OCI-LY1 (cell line): ENCODE data around the gene COX4I1.

ENCODE experiments used
- H2AFZ ChIP-seq: fragments of 200-600 bp; sonication (generic), shearing (Covaris generic); 2 replicates; pipeline ENCODE4 v1.6.0; 2014; ENCODE audit warnings: antibody characterized with exemption, mild to moderate bottlenecking, low read length
- H3F3A ChIP-seq: fragments of 200-600 bp; sonication (generic), shearing (Covaris generic); 2 replicates; pipeline ENCODE4 v1.6.0; 2014; ENCODE audit warnings: mild to moderate bottlenecking, antibody characterized with exemption, low read length, moderate library complexity; ENCODE audit not compliant: insufficient read depth
- H3K27ac ChIP-seq: fragments of 200-600 bp; sonication (generic); 2 replicates; pipeline ENCODE4 v1.5.1; 2014; ENCODE audit warnings: low read length, mixed run types, mild to moderate bottlenecking, low read depth; ENCODE audit not compliant: poor library complexity, severe bottlenecking
- H3K27me3 ChIP-seq: fragments of 200-600 bp; sonication (generic); 2 replicates; pipeline ENCODE4 v1.6.0; 2014; ENCODE audit warnings: antibody characterized with exemption, mild to moderate bottlenecking, low read length, moderate library complexity; ENCODE audit not compliant: insufficient read depth
- H3K36me3 ChIP-seq: fragments of 200-600 bp; sonication (generic); 2 replicates; pipeline ENCODE4 v1.6.1; 2014; ENCODE audit warnings: mild to moderate bottlenecking, antibody characterized with exemption, low read length, moderate library complexity, mixed read lengths; ENCODE audit not compliant: insufficient read depth
- H3K4me1 ChIP-seq: fragments of 200-600 bp; sonication (generic); 2 replicates; pipeline ENCODE4 v1.5.1; 2014; ENCODE audit warnings: mild to moderate bottlenecking, low read length, moderate library complexity; ENCODE audit not compliant: insufficient read depth, severe bottlenecking
- H3K4me2 ChIP-seq: fragments of 200-600 bp; sonication (generic), shearing (Covaris generic); 2 replicates; pipeline ENCODE4 v1.6.1; 2014; ENCODE audit warnings: low read length
- H3K4me3 ChIP-seq: fragments of 200-600 bp; sonication (generic); 2 replicates; pipeline ENCODE4 v1.5.1; 2014; ENCODE audit warnings: low read length, low read depth, mild to moderate bottlenecking, mixed read lengths; ENCODE audit not compliant: poor library complexity, severe bottlenecking
- H3K79me2 ChIP-seq: fragments of 200-600 bp; shearing (Covaris generic); 2 replicates; pipeline ENCODE4 v1.6.1; 2016; ENCODE audit warnings: mixed run types, low read length, mixed read lengths; ENCODE audit not compliant: insufficient read depth
- H3K9ac ChIP-seq: fragments of 200-600 bp; sonication (generic), shearing (Covaris generic); 2 replicates; pipeline ENCODE4 v1.6.1; 2014; ENCODE audit warnings: mild to moderate bottlenecking, low read length, mixed read lengths
- H3K9me2 ChIP-seq: fragments of 200-600 bp; sonication (generic), shearing (Covaris generic); 2 replicates; pipeline ENCODE4 v1.6.1; 2014; ENCODE audit warnings: low read depth, mild to moderate bottlenecking, low read length, mixed read lengths
- H3K9me3 ChIP-seq: fragments of 200-600 bp; shearing (Covaris generic); 2 replicates; pipeline ENCODE4 v1.6.1; 2014; ENCODE audit warnings: low read length, mixed read lengths
- H4K20me1 ChIP-seq: fragments of 200-600 bp; sonication (generic), shearing (Covaris generic); 2 replicates; pipeline ENCODE4 v1.6.0; 2016; ENCODE audit warnings: mild to moderate bottlenecking, low read length; ENCODE audit not compliant: insufficient read depth
- CTCF ChIP-seq: fragments of 200-600 bp; sonication (generic), shearing (Covaris generic); IDR thresholded peaks from 2 replicates; pipeline ENCODE4 v1.5.1; 2017; ENCODE audit warnings: mild to moderate bottlenecking, antibody characterized with exemption, low read length, moderate library complexity, mixed read lengths
- EZH2 ChIP-seq: fragments of 200-600 bp; sonication (generic), shearing (Covaris generic); IDR thresholded peaks from 2 replicates; pipeline ENCODE4 v1.8.0; 2017; ENCODE audit warnings: borderline replicate concordance, mixed run types, mild to moderate bottlenecking, antibody characterized with exemption, low read length, moderate library complexity, mixed read lengths

The COX4I1 gene

GRCh38 chr16:85773044-85773443, 26.5 kb upstream of the COX4I1 start:
- H4K20me1 ChIP-seq = no peaks in the 10 kb centered on the region
- no peak overlapping the region for H3K4me3 ChIP-seq
- TF ChIP-seq EZH2 (no peak), CTCF (no peak)
- H3K9me3 ChIP-seq = no peaks in the 10 kb centered on the region
- no peaks in the 10 kb centered on the region for H3K27me3 ChIP-seq
- H3K9me2 ChIP-seq = no peaks in the 10 kb centered on the region
- H3K36me3 ChIP-seq = peaks cover 11% of the 10 kb centered on the region
- H3K27ac ChIP-seq = no peak overlapping the region
- no peak overlapping the region for H3K9ac ChIP-seq
- H3K79me2 ChIP-seq = no peaks in the 10 kb centered on the region
- no peaks in the 10 kb centered on the region for H3F3A ChIP-seq
- no peak overlapping the region for H3K4me2 ChIP-seq
- no peaks in the 10 kb centered on the region for H3K4me1 ChIP-seq
- no peak overlapping the region for H2AFZ ChIP-seq

- peaks cover 22% of the 10 kb centered on the region for H3K36me3 ChIP-seq
- no peaks in the 10 kb centered on the region for H4K20me1 ChIP-seq
- no peaks in the 10 kb centered on the region for H3F3A ChIP-seq
- H3K79me2 ChIP-seq = no peaks in the 10 kb centered on the region
- H3K27ac ChIP-seq = no peak overlapping the region
- H3K4me2 ChIP-seq = no peak overlapping the region
- no peaks in the 10 kb centered on the region for H3K9me2 ChIP-seq
- H3K9me3 ChIP-seq = no peaks in the 10 kb centered on the region
- TF ChIP-seq CTCF (no peak), EZH2 (no peak)
- no peak overlapping the region for H3K4me3 ChIP-seq
- H2AFZ ChIP-seq = no peak overlapping the region
- H3K4me1 ChIP-seq = no peaks in the 10 kb centered on the region
- H3K9ac ChIP-seq = no peak overlapping the region
- no peaks in the 10 kb centered on the region for H3K27me3 ChIP-seq
Observed at GRCh38 chr16:85774136-85774535, 25.4 kb upstream of the COX4I1 start.

- H3K36me3 ChIP-seq = peaks cover 29% of the 10 kb centered on the region
- H3K4me1 ChIP-seq = no peaks in the 10 kb centered on the region
- H4K20me1 ChIP-seq = no peaks in the 10 kb centered on the region
Observed at GRCh38 chr16:85774811-85775210, 24.7 kb upstream of the COX4I1 start.

GRCh38 chr16:85777583-85778310, 21.7 kb upstream of the COX4I1 start:
- Histone ChIP-seq H3K27ac (no peak overlapping the region), H3K9me3 (no peaks in the 10 kb centered on the region), H3K36me3 (peaks cover 47% of the 10 kb centered on the region), H3K9me2 (no peaks in the 10 kb centered on the region), H4K20me1 (no peaks in the 10 kb centered on the region), H3K27me3 (no peaks in the 10 kb centered on the region), H3K79me2 (no peaks in the 10 kb centered on the region), H3K4me1 (no peaks in the 10 kb centered on the region), H3K9ac (no peak overlapping the region), H3K4me3 (no peak overlapping the region), H3K4me2 (no peak overlapping the region), H3F3A (no peaks in the 10 kb centered on the region), H2AFZ (no peak overlapping the region)
- TF ChIP-seq CTCF (no peak), EZH2 (no peak)

More at GRCh38 chr16:85774811-85775210, 24.7 kb upstream of the COX4I1 start:
- Histone ChIP-seq H3K27ac (no peak overlapping the region), H3K4me2 (no peak overlapping the region), H2AFZ (no peak overlapping the region), H3F3A (no peaks in the 10 kb centered on the region), H3K27me3 (no peaks in the 10 kb centered on the region), H3K9ac (no peak overlapping the region), H3K9me3 (no peaks in the 10 kb centered on the region), H3K4me3 (no peak overlapping the region), H3K79me2 (no peaks in the 10 kb centered on the region), H3K9me2 (no peaks in the 10 kb centered on the region)
- no peak for TF ChIP-seq EZH2
